MM.1S (cell line): Measurements from ENCODE around the gene MUCL3.

Experiments used
- DNase-seq: peaks from one replicate; pipeline ENCODE4 v3.0.0-alpha.2; 2015
- H2AFZ ChIP-seq: fragments of 300-600 bp; sonication (generic); 2 replicates; pipeline ENCODE4 v1.6.0; 2016; ENCODE audit warnings: antibody characterized with exemption, low read length
- H3F3A ChIP-seq: fragments of 300-600 bp; sonication (generic); 2 replicates; pipeline ENCODE4 v1.6.1; 2016; ENCODE audit warnings: mild to moderate bottlenecking, antibody characterized with exemption, low read length, moderate library complexity, mixed read lengths; ENCODE audit not compliant: insufficient read depth
- H3K27ac ChIP-seq: fragments of 300-600 bp; sonication (generic); 2 replicates; pipeline ENCODE4 v1.5.1; 2016; ENCODE audit warnings: mild to moderate bottlenecking, low read length
- H3K27me3 ChIP-seq: fragments of 300-600 bp; sonication (generic); replicated peaks from 2 replicates; pipeline ENCODE4 v1.6.0; 2016; ENCODE audit warnings: low read length; ENCODE audit not compliant: insufficient read depth
- H3K36me3 ChIP-seq: fragments of 300-600 bp; sonication (generic); replicated peaks from 2 replicates; pipeline ENCODE4 v1.6.1; 2016; ENCODE audit warnings: mild to moderate bottlenecking, low read length, mixed read lengths; ENCODE audit not compliant: insufficient read depth
- H3K4me1 ChIP-seq: fragments of 300-600 bp; sonication (generic); 2 replicates; pipeline ENCODE4 v1.6.1; 2016; ENCODE audit warnings: low read length, mixed read lengths
- H3K4me2 ChIP-seq: fragments of 300-600 bp; sonication (generic); 2 replicates; pipeline ENCODE4 v1.6.0; 2016; ENCODE audit warnings: low read depth, low read length
- H3K4me3 ChIP-seq: fragments of 300-600 bp; sonication (generic); 2 replicates; pipeline ENCODE4 v1.5.1; 2016; ENCODE audit warnings: low read length, mixed read lengths
- H3K79me2 ChIP-seq: fragments of 300-600 bp; sonication (generic); 2 replicates; pipeline ENCODE4 v1.6.1; 2016; ENCODE audit warnings: mixed run types, low read length, mixed read lengths
- H3K9ac ChIP-seq: fragments of 300-600 bp; sonication (generic); 2 replicates; pipeline ENCODE4 v1.6.1; 2016; ENCODE audit warnings: low read length, mixed read lengths
- H3K9me2 ChIP-seq: fragments of 300-600 bp; sonication (generic); replicated peaks from 2 replicates; pipeline ENCODE4 v1.6.1; 2016; ENCODE audit warnings: mild to moderate bottlenecking, low read length, mixed read lengths; ENCODE audit not compliant: insufficient read depth
- H3K9me3 ChIP-seq: fragments of 300-600 bp; sonication (generic); replicated peaks from 2 replicates; pipeline ENCODE4 v1.6.1; 2016; ENCODE audit warnings: mild to moderate bottlenecking, low read length, mixed read lengths; ENCODE audit not compliant: insufficient read depth
- H4K20me1 ChIP-seq: fragments of 300-600 bp; sonication (generic); 2 replicates; pipeline ENCODE4 v1.6.1; 2016; ENCODE audit warnings: mild to moderate bottlenecking, low read length, moderate library complexity, mixed read lengths; ENCODE audit not compliant: insufficient read depth
- EZH2 ChIP-seq: fragments of 300-600 bp; sonication (generic); optimal IDR thresholded peaks from 2 replicates; pipeline ENCODE3; 2017; ENCODE audit warnings: low read depth, mild to moderate bottlenecking, antibody characterized with exemption, low read length, mixed read lengths
- EZH2phosphoT487 ChIP-seq: fragments of 300-600 bp; sonication (generic); IDR thresholded peaks from 2 replicates; pipeline ENCODE4 v1.6.1; 2018; ENCODE audit warnings: antibody characterized with exemption, low read length
- TF ChIP-seq, protein P1 (sequence below): fragments of 300-600 bp; sonication (generic); IDR thresholded peaks from 2 replicates; pipeline ENCODE4 v1.5.1; 2016; ENCODE audit warnings: antibody characterized with exemption, low read length, mixed read lengths

The MUCL3 gene, protein sequence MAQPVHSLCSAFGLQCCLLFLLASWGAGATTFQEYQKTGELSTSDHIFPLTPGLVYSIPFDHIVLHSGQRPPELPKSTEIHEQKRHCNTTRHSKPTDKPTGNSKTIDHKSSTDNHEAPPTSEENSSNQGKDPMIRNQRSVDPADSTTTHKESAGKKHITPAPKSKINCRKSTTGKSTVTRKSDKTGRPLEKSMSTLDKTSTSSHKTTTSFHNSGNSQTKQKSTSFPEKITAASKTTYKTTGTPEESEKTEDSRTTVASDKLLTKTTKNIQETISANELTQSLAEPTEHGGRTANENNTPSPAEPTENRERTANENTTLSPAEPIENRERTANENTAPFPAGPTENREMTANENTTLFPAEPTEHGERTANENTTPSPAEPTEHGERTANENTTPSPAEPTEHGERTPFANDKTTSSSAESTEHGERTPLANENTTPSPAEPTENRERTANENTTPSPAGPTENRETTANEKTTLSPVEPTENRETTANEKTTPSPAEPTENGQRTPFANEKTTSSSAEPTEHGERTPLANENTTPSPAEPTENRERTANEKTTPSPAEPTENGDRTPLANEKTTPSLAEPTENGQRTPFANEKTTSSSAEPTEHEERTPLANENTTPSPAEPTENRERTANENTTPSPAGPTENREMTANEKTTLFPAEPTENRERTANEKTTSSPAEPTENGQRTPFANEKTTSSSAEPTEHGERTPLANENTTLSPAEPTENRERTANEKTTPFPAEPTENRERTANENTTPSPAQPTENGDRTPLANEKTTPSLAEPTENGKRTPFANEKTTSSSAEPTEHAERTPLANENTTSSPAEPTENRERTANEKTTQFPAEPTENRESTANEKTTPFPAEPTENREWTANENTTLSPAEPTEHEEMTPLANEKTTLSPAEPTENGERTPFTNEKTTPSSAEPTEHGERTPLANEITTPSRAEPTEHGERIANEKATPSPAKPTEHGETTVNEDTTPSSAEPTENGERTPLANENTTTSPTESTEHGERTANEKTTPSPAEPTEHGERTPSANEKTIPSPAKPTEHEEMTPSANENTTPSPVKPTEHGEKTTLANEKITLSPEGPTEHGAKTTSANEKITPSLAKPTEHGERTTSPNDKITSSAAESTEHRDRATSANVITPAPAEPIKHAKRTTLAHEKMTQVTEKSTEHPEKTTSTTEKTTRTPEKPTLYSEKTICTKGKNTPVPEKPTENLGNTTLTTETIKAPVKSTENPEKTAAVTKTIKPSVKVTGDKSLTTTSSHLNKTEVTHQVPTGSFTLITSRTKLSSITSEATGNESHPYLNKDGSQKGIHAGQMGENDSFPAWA (N-terminal part only)

DNA sequence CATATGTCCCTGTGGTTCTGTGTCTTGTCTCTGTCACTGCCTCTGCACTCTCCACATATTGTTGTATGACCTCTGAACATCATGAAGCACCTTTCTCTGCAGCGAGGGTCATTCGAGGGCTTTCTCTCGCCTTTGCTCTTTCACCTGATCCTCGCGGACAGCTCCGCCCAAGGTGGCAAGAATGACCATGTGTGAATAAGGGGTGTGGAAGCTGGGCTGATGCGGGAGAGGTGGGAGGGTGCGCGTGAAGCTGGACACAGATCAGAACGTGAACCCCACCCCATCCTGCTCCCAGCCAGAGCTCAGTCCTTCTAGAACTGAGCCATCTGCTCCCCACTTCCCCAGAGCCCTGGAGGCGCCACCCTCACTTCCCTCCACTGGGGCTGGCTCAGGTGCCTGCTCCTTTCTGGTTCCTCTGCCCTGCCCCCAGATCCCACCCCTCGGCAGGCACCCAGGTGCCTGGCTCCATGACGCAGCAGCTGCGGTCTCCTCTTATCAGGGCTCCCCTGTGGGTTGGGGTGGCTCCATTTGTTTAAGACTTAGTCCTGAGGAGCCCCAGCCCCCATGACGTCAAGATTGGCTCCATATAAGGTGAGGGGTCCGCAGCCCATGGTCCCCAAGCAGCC, at the start of gene MUCL3:
MUCL3 (plus strand) TSS at position 613 of the 626 bp plus-strand sequence. CDS start 27 bp downstream, outside the sequence.
- H3K4me1 ChIP-seq = no peaks in the 10 kb centered on the region
- peaks cover 41% of the 10 kb centered on the region for H3K27me3 ChIP-seq
- no peak for DNase-seq
- TF ChIP-seq EZH2phosphoT487 (no peak), EZH2 (no peak)
- TF ChIP-seq, protein P1, sequence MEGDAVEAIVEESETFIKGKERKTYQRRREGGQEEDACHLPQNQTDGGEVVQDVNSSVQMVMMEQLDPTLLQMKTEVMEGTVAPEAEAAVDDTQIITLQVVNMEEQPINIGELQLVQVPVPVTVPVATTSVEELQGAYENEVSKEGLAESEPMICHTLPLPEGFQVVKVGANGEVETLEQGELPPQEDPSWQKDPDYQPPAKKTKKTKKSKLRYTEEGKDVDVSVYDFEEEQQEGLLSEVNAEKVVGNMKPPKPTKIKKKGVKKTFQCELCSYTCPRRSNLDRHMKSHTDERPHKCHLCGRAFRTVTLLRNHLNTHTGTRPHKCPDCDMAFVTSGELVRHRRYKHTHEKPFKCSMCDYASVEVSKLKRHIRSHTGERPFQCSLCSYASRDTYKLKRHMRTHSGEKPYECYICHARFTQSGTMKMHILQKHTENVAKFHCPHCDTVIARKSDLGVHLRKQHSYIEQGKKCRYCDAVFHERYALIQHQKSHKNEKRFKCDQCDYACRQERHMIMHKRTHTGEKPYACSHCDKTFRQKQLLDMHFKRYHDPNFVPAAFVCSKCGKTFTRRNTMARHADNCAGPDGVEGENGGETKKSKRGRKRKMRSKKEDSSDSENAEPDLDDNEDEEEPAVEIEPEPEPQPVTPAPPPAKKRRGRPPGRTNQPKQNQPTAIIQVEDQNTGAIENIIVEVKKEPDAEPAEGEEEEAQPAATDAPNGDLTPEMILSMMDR = no peak
- H3K36me3 ChIP-seq = no peaks in the 10 kb centered on the region
- H4K20me1 ChIP-seq = no peaks in the 10 kb centered on the region
- H3K4me2 ChIP-seq = no peak within 1 kb of the TSS
- H3K79me2 ChIP-seq = no peaks in the 10 kb centered on the region
- H3K9ac ChIP-seq = no peak within 1 kb of the TSS
- H2AFZ ChIP-seq = no peak within 1 kb of the TSS
- no peaks in the 10 kb centered on the region for H3F3A ChIP-seq
- no peaks in the 10 kb centered on the region for H3K9me3 ChIP-seq
- H3K4me3 ChIP-seq = no peak within 1 kb of the TSS
- H3K9me2 ChIP-seq = no peaks in the 10 kb centered on the region
- no peak within 1 kb of the TSS for H3K27ac ChIP-seq

DNA sequence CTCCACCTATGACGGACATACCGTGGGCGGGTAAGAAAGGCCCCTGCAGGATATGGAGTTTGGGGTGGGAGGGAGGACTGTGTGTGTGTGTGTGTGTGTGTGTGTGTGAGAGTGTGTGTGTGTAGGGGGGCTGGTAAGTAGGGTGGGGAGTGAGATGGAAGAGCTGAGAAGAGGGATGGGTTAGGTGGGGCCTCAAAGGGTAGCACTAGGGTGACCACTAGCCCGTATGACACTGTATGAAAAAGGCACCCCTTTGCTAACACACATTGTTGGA, 49.4 kb upstream of the MUCL3 start:
- TF ChIP-seq, protein P1 = no peak
- no peak for TF ChIP-seq EZH2
- TF ChIP-seq EZH2phosphoT487 = no peak
- Histone ChIP-seq H3K79me2 (no peaks in the 10 kb centered on the region), H3F3A (no peaks in the 10 kb centered on the region), H4K20me1 (no peaks in the 10 kb centered on the region), H3K9me3 (no peaks in the 10 kb centered on the region), H3K4me1 (no peaks in the 10 kb centered on the region), H3K27me3 (peaks cover 75% of the 10 kb centered on the region), H3K27ac (no peak overlapping the region), H3K9ac (no peak overlapping the region), H3K36me3 (no peaks in the 10 kb centered on the region), H3K4me3 (no peak overlapping the region), H3K4me2 (no peak overlapping the region), H2AFZ (no peak overlapping the region), H3K9me2 (no peaks in the 10 kb centered on the region)
- DNase-seq = no peak

DNA sequence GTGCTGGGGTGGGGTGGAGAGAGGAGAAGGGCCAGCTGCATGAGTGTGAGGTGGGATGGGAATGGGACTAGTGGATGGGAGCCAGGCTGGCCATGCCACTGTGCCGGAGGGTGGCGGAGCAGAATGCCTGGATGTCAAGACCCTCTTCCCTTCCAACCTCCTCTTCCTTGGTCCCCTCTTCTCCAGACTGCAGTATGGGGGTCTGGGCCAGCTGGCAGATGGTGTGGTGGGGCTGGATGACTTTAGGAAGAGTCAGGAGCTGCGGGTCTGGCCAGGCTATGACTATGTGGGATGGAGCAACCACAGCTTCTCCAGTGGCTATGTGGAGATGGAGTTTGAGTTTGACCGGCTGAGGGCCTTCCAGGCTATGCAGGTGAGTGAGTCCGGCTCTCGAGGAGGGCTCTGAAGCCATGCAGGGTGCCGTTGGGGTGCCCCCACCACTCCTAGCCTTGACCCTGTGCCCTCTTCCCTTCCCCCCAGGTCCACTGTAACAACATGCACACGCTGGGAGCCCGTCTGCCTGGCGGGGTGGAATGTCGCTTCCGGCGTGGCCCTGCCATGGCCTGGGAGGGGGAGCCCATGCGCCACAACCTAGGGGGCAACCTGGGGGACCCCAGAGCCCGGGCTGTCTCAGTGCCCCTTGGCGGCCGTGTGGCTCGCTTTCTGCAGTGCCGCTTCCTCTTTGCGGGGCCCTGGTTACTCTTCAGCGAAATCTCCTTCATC, 48.8 kb upstream of the MUCL3 start:
- no peak overlapping the region for H3K27ac ChIP-seq
- TF ChIP-seq EZH2phosphoT487 = no peak
- TF ChIP-seq, protein P1 = no peak
- no peak for TF ChIP-seq EZH2
- no peak for DNase-seq

More for the DNA sequence above, 48.8 kb upstream of the MUCL3 start:
- Histone ChIP-seq H3K9ac (no peak overlapping the region), H3K27me3 (peaks cover 75% of the 10 kb centered on the region), H3K79me2 (no peaks in the 10 kb centered on the region), H2AFZ (no peak overlapping the region), H3K4me3 (no peak overlapping the region), H3K4me2 (no peak overlapping the region), H3K9me2 (no peaks in the 10 kb centered on the region), H3K4me1 (no peaks in the 10 kb centered on the region), H4K20me1 (no peaks in the 10 kb centered on the region), H3K9me3 (no peaks in the 10 kb centered on the region), H3F3A (no peaks in the 10 kb centered on the region), H3K36me3 (no peaks in the 10 kb centered on the region)
